Natural killer cell (primary cell): ENCODE measurements around the gene DHX58. TPM values are rescaled to one million over a fixed set of nuclear protein-coding genes. Genes with fewer than 3 reads are reported as not detected.

Source experiments
- ATAC-seq, 3 donors: fragments of 150-1000 bp in 2 of 3; fragments of 200-7000 bp in 1 of 3; cut with Tn5 transposase; 1 replicate in 1 of 3; 2 replicates in 2 of 3; pipeline ENCODE4 v1.10.0; 2021; ENCODE audit warnings: mild to moderate bottlenecking in 2 of 3, moderate library complexity in 2 of 3
- DNase-seq, 2 donors: peaks; one replicate each; pipeline versions ENCODE4 v3.0.0 to v3.0.0-alpha.2; 2013 to 2021; ENCODE audit warnings: mixed read lengths in 1 of 2
- H3K27ac ChIP-seq: one replicate; pipeline ENCODE4 v1.5.1; 2013; ENCODE audit warnings: mild to moderate bottlenecking, low read length
- H3K27me3 ChIP-seq: one replicate; pipeline ENCODE4 v1.6.1; 2013; ENCODE audit warnings: low read length; ENCODE audit not compliant: control insufficient read depth, insufficient read depth
- H3K36me3 ChIP-seq: one replicate; pipeline ENCODE4 v1.6.1; 2013; ENCODE audit warnings: low read length; ENCODE audit not compliant: control insufficient read depth, insufficient read depth
- H3K4me1 ChIP-seq: one replicate; pipeline ENCODE4 v1.6.1; 2013; ENCODE audit warnings: low read length; ENCODE audit not compliant: control insufficient read depth, insufficient read depth
- H3K4me3 ChIP-seq: one replicate; pipeline ENCODE4 v1.5.1; 2013; ENCODE audit warnings: low read length
- H3K9me3 ChIP-seq: one replicate; pipeline ENCODE4 v1.6.1; 2013; ENCODE audit warnings: low read length; ENCODE audit not compliant: control insufficient read depth, insufficient read depth
- H3K27ac Mint-ChIP-seq, 2 donors: one replicate each; pipeline ENCODE4 v1.8.0; 2022; ENCODE audit warnings: mild to moderate bottlenecking in 2 of 2, mixed read lengths in 2 of 2, moderate library complexity in 1 of 2
- H3K27me3 Mint-ChIP-seq, 2 donors: one replicate each; pipeline ENCODE4 v1.8.0; 2022; ENCODE audit warnings: low read depth in 2 of 2, mixed read lengths in 2 of 2
- H3K36me3 Mint-ChIP-seq: one replicate; pipeline ENCODE4 v1.8.0; 2022; ENCODE audit warnings: mixed read lengths
- H3K4me1 Mint-ChIP-seq, 2 donors: one replicate each; pipeline ENCODE4 v1.8.0; 2022; ENCODE audit warnings: mixed read lengths in 2 of 2
- H3K4me3 Mint-ChIP-seq: one replicate; pipeline ENCODE4 v1.8.0; 2022; ENCODE audit warnings: mild to moderate bottlenecking, moderate library complexity, mixed read lengths
- H3K9me3 Mint-ChIP-seq, 2 donors: one replicate each; pipeline ENCODE4 v1.8.0; 2022; ENCODE audit warnings: mixed read lengths in 2 of 2
- WGBS: methylation state at CpG from one replicate; pipeline ENCODE4 v1.1.7; 2013; ENCODE audit warnings: missing lambda C conversion rate; ENCODE audit not compliant: insufficient coverage; 5-methylcytosine and 5-hydroxymethylcytosine counted together
- intact Hi-C: fragments of 100-400 bp; cut with micrococcal nuclease; formaldehyde crosslinking; loops from one replicate; pipeline ENCODE4 v1.14.2; 2022
- total RNA-seq, 4 donors: library from RNA; stranded (reverse); fragments of 120-200 nt in 1 of 4; gene quantifications; one replicate each; pipeline versions ENCODE4 v1.2.3 to v1.2.4, GENCODE V29; 2013 to 2022
- TF ChIP-seq, protein P1 (sequence below): fragments of 200-600 bp; IDR thresholded peaks from one replicate; pipeline ENCODE4 v1.8.0; 2022; ENCODE audit warnings: antibody characterized with exemption

DHX58 gene
- total RNA-seq, 3 donors from 2014 or later (not counting 1 experiment from before 2014, with no cell fraction given): 22.0 to 29.0 (median 24.5) TPM

DNA sequence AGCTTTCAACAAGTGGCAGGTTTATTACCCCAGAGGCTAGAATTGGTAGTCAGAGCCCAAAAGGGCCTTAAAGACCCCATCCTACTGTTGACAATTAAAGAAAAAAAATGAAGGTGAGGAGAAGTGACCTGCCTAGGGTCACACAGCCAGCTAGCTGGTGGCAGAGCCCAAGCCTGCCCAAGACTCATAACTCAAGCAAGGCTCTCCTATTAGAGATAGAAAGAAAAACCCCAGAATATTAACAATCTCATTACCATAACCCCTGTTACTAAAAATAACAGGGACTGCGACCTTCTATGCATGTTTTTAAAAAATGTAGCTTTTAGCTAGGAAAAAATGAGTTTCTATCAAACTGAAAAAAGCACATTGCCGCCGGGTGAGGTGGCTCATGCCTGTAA lies 24.1 kb upstream of the DHX58 start:
- intact Hi-C loops: no loop called here
- DNase-seq: no peak
- peaks cover 44 to 67% of the 10 kb centered on the region in 2 donors for H3K4me1 Mint-ChIP-seq
- Histone ChIP-seq H3K4me3 (no peak overlapping the region), H3K36me3 (peaks cover 21% of the 10 kb centered on the region), H3K9me3 (no peaks in the 10 kb centered on the region), H3K27me3 (no peaks in the 10 kb centered on the region), H3K4me1 (peaks cover 36% of the 10 kb centered on the region), H3K27ac (no peak overlapping the region)
- TF ChIP-seq, protein P1, sequence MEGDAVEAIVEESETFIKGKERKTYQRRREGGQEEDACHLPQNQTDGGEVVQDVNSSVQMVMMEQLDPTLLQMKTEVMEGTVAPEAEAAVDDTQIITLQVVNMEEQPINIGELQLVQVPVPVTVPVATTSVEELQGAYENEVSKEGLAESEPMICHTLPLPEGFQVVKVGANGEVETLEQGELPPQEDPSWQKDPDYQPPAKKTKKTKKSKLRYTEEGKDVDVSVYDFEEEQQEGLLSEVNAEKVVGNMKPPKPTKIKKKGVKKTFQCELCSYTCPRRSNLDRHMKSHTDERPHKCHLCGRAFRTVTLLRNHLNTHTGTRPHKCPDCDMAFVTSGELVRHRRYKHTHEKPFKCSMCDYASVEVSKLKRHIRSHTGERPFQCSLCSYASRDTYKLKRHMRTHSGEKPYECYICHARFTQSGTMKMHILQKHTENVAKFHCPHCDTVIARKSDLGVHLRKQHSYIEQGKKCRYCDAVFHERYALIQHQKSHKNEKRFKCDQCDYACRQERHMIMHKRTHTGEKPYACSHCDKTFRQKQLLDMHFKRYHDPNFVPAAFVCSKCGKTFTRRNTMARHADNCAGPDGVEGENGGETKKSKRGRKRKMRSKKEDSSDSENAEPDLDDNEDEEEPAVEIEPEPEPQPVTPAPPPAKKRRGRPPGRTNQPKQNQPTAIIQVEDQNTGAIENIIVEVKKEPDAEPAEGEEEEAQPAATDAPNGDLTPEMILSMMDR: no peak
- WGBS: 86% methylated on average over 2 of the region's 3 CpGs
- no peak for ATAC-seq
- H3K27ac Mint-ChIP-seq: no peak overlapping the region
- H3K4me3 Mint-ChIP-seq: no peak overlapping the region
- no peaks in the 10 kb centered on the region for H3K27me3 Mint-ChIP-seq
- no peaks in the 10 kb centered on the region for H3K9me3 Mint-ChIP-seq
- no peaks in the 10 kb centered on the region for H3K36me3 Mint-ChIP-seq

DNA sequence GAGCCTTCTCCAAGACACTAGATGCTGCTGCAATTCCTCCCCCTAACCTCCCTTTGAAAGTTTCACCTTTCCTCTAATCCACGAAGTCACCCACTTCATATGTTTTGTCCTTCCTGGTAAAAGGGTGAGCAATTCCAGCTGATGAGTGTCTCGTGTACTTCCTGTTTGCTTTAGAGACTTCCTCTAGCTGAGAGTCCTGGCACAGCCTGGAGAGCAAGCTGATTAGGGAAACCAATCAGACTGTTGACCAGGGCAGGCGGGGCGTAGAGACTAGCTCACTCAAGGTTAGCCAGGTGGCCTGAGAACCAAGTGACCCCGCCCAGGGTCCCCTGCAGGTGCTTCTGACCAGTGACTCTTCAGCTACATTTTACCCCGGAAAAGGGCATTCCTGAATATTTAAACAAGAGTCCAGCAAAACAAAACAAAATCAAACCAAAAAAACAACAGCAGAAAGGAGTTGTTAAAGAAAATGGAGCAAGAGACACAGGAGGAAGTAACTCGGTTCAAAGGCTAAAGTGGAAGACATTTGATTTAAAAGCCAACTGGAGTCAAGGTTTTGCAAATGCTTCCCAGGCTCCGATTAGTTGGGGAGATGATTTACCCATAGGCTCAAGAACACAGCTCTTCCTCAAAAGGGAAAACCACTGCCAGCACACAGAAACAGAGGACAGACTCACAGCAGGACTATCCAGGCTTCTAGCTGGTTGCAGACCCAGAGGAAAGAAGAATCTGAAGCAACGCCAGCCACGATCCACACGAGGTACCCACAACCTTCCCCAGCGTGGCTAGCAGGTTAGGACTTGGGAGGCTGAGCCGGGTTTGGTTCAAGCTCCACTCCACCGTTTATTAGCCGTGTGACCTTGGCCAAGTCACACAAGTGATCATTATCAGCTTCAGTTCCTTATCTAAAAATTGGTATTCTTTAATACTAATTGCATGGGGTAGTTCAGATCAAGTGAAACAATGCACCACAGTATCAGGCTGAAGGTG lies 23.4 kb upstream of the DHX58 start:
- H3K4me1 Mint-ChIP-seq: peaks cover 44 to 67% of the 10 kb centered on the region in 2 donors
- intact Hi-C loops: no loop called here
- Histone ChIP-seq H3K36me3 (peaks cover 14% of the 10 kb centered on the region), H3K4me3 (no peak overlapping the region), H3K9me3 (no peaks in the 10 kb centered on the region), H3K27ac (peak overlapping the region; percentile 8), H3K4me1 (peaks cover 38% of the 10 kb centered on the region), H3K27me3 (no peaks in the 10 kb centered on the region)
- TF ChIP-seq, protein P1: no peak
- no peak overlapping the region for H3K4me3 Mint-ChIP-seq
- DNase-seq (no peak), ATAC-seq (no peak)
- no peaks in the 10 kb centered on the region for H3K9me3 Mint-ChIP-seq
- no peaks in the 10 kb centered on the region for H3K27me3 Mint-ChIP-seq
- 72% methylated on average over 14 of the region's 15 CpGs for WGBS
- peak overlapping the region; percentile 7 to 27 for H3K27ac Mint-ChIP-seq
- no peaks in the 10 kb centered on the region for H3K36me3 Mint-ChIP-seq

DNA sequence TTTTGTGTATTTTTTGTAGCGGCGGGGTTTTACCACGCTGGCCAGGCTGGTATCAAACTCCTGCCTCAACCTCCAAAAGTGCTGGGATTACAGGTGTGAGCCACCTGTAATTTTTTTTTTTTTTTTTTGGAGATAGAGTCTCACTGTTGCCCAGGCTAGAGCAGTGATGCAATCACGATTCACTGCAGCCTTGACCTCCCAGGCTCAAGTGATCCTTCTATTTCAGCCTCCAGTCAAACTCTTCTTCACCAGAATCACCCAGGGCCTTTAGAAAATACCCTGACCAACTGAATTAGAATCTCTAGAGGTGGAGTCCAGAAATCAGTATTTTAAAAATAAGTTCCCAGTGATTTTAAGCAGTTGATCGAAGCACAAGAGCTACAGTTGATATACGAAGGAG lies 22.6 kb upstream of the DHX58 start:
- peaks cover 41% of the 10 kb centered on the region for H3K4me1 ChIP-seq
- H3K27ac ChIP-seq: no peak overlapping the region
- H3K27me3 ChIP-seq: no peaks in the 10 kb centered on the region
- no peaks in the 10 kb centered on the region for H3K9me3 ChIP-seq
- no peak for ATAC-seq
- no peaks in the 10 kb centered on the region for H3K9me3 Mint-ChIP-seq
- no peaks in the 10 kb centered on the region for H3K36me3 Mint-ChIP-seq
- H3K27ac Mint-ChIP-seq: no peak overlapping the region
- peaks cover 48 to 70% of the 10 kb centered on the region in 2 donors for H3K4me1 Mint-ChIP-seq
- intact Hi-C loops: no loop called here
- TF ChIP-seq, protein P1: no peak
- H3K4me3 Mint-ChIP-seq: no peak overlapping the region
- no peaks in the 10 kb centered on the region for H3K27me3 Mint-ChIP-seq
- 98% methylated on average over 6 of the region's 6 CpGs for WGBS
- H3K4me3 ChIP-seq: no peak overlapping the region
- H3K36me3 ChIP-seq: peaks cover 21% of the 10 kb centered on the region
- no peak for DNase-seq
